Skin of body (tissue), 2 donors: ENCODE measurements around the gene IPMK. TPM values are rescaled to one million over a fixed set of nuclear protein-coding genes. Genes with fewer than 3 reads are reported as not detected.

Source experiments
- DNase-seq: peaks from one replicate; lab custom pipeline; 2025; lab: John Stamatoyannopoulos, UW
- total RNA-seq: library from RNA; depleted of rRNA; stranded (reverse); fragments of >200 nt; gene quantifications from one replicate; pipeline ENCODE4 v1.2.3, GENCODE V29; 2014

Gene IPMK
- total RNA-seq, 1 donor from 2014 or later: 8.3 TPM

DNA sequence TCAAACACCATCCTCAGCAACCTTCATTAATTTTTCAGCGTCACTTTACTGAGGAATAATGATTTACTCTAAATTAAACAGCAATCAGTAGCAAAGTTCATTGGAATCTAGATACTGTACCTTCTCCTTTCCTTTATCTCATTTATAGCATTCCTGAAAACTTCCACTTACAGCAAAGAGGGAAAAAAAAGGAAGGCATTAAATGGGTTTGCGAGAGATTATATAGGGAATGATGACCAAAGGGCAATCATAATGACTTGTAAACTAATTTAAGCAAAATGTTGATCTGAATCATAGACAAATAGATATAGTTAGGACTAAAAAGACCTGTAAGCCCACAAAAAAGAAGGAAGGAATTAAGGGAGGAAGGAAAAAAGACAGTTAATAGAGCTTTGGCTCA is 42.0 kb downstream of the IPMK start:
- no peak for DNase-seq

DNA sequence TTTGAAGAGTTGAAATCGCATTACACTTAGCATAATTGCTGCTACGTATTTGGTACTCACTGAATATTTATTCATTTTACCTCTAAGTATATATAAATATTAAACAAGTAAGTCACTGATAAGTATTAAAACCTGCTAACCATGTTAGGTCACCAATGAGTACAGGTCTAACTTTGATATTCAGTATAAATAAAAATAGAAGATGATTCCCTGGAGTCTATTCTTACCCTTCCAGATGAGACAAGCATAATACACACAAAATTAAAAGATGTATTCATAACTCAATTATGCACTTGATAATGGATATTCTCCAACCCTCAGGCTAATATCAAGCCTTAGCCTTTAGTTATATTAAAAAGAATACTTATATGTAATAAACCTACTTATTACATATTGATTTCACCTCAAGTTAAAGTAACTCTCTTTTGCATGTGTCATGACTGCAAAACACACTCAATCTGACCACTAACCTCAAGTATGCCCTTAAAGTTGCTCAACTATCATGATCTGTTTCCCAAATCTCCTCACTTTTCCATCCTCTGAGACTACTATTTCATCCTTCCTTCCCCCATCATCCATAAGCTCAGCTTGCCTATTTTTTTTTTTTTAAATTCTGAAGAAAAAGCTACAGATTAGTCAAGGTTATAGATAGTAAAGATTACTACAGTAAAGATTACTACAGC is 46.8 kb downstream of the IPMK start:
- DNase-seq: no peak

DNA sequence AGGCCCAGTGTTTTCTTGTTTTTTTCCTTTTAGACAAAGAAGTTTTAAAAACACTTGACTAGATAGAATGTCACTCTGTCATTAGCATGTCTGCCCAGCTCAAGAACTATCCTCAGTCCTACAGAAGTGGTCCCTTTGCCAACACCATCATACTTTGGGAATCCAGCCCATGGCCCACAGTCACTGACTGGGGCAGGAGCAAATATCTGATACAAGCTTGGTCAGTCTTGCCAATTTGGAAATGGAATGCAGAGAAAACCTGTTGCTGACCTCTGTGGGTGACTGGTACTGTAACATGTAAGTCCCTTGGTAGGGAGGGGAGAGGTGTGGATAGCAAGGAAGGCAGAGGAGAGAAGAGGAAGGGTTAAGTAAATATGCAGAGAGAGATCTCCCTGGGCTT is 47.8 kb downstream of the IPMK start:
- DNase-seq: no peak

DNA sequence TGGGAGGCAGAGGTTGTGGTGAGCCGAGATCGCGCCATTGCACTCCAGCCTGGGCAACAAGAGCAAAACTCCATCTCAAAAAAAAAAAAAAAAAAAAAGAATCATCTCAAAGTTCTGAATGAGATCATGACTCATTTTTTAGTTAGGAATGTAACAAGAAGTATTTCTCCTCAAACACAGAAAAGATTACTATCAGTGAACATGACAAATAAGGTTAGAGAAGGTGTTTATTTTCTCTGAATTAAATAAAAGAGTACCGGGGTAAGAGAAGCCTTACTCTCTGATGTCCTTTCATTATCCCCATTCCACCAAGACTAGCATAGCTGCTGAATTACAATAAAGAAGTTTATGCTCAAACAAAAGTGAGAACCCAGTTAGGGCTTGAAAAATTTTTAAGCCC is 50.1 kb downstream of the IPMK start:
- DNase-seq: no peak

DNA sequence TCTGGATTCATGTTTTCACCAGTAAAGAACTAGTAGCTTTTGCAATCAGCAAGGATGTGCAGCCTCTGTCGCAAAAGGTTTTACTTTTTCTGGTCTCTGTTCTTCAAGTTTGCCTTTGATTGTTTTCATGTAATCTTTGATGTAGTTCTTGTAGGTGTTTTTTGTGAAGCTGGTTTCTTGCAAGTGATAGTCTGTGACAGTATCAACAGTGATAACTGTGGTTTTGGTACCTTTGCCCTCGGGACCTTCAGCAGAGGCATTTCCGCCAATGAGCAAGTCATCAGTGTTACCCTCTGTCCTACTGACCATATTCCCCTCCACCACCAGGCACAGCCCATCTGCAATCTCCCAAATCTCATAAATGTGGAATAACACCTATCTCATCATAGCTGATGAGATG is 55.1 kb downstream of the IPMK start:
- no peak for DNase-seq

DNA sequence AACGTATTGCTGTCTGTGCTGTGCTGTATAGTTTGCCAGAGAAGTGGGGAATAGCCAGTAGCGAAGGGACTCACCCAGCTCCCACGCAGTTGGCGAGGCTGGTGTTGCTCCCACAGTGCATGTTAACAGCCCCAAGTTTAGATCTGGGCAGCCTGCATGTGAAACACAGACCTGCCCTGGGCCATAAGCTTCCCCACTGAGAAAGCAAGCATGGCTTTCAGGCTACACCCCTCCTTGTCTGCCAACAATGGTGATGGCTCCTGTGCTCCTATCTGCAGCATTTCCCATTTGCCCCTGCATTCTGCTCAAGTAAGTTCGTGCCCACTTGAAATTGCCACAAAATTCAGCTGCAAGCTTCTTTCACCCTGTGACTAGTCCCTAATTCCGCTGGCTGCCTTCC is 57.5 kb downstream of the IPMK start:
- no peak for DNase-seq

DNA sequence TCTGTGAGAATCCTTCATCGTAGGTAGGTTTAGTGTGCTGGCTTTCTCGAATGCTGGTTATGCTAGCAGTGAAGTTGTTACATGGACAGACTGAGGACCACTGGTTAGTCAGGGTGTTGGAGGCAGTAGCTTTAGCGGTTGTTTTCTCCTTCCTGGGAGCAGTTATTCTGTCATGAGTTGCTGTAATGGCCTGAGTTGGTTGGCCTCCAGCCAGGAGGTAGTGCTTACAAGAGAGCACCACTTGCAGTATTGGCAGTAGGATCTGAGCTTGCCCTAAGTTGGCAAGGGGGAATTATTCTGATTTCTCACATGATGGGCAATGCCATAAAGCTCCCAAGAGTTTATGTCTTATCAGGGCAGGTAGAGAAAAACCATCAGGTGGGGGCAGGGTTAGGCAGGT is 58.0 kb downstream of the IPMK start:
- DNase-seq: no peak

DNA sequence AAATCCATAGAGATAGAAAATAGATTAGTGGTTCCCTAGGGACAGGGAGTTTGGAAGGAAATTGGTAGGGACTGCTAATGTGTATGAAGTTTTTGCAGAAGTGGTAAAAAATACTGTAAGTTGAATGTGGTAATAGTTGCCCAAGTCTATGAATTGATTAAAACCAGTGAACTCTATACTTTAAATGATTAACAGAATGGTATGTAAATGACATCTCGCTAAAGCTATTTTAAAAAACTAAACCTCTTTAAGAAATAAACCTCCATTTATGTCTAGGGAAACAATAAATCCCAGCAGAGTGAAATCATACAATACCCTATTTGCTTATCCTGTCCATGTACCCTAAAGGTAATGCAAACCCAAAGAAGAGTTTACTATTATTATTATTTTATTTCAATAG is 61.4 kb downstream of the IPMK start:
- no peak for DNase-seq

DNA sequence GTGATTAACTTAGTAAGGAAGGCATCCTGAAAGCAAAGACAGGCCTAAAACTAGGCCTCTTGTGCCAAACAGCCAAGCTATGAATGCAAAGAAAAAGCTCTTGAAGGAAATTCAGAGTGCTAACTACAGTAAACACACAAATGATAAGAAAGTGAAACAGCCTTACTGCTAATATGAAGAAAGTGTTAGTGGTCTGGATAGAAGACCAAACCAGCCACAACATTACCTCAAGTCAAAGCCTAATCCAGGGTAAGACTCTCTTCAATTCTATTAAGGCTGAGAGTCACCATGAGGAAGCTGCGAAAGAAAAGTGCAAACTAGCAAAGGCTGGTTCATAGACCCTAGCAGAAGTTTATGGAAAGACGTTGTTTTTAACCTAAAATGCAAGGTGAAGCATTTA is 66.0 kb downstream of the IPMK start:
- DNase-seq: no peak

DNA sequence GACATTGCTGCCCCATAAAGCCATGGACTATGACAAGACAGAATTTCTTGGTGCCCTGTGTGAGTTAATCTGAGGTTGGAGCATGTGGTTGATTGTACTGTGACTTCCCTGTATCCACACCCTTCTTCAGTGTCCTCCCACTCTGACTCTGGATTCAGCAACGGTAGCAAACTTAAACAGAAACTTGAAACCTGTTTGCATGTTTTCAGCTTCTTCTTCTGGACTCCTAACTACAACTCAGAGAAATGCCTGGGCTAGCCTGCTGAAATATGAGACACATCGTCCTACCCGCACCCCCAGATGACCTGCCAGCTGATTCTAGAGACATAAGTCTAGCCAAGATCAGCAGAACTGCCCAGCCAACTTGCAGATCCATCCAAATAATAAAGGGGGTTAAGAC is 78.4 kb downstream of the IPMK start:
- no peak for DNase-seq

DNA sequence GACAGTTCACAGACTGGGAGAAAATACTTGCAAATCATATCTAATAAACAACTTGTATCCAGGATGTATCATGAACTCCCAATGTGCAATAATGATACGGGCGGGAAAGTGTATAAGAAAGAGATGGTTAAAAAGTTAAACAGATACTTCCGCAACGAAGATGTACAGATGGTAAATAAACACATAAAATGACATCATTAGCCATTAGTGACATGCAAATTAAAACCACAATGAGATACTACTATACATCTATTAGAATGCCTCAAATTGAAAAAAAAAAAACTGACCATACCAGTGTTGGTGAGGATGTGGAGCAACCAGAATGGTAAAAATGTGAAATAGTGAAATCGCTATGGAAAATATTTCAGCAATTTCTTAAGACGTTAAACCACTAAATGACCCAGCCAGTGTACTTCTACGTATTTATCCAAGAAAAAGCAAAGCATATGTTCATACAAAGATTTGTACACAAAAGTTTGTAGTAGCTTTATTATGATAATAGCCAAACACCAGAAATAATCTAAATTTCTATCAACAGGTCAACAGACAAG is 83.5 kb downstream of the IPMK start:
- no peak for DNase-seq

DNA sequence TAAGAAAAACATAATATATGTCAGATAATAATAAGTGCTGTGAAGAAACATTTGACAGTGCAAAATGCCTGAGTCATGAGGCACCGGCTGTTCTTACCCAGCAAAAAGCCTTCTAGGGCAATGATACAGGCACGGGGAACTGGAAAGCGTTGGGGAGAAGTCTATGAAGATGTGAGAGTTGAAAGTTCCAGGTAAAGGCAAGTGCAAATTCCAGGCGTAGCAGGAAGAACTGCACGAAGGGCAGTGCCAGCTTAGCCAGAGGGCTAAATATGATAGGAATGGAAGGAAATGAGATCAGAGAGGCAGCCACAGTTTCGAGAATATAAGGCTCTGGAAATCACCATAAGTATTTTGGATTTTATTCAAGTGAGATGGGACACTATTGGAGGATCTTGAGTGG is 87.0 kb downstream of the IPMK start:
- no peak for DNase-seq

DNA sequence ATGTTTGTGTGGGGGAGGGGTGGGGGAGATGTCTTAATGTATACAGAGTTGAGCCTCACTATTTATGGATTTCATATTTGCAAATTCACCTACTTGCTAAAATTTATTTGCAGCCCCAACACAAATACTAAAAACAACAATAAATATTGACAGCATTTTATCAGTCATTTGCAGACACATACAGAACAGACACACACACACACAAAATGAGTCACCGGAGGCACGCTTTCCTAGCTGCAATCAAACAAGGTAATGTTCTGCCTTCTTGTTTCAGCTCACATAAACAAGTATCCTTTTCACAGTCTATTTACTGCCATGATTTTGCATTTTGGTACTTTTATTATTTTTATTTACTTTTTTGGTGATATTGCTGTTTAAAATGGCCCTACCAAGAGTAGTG is 88.5 kb downstream of the IPMK start:
- DNase-seq: no peak

DNA sequence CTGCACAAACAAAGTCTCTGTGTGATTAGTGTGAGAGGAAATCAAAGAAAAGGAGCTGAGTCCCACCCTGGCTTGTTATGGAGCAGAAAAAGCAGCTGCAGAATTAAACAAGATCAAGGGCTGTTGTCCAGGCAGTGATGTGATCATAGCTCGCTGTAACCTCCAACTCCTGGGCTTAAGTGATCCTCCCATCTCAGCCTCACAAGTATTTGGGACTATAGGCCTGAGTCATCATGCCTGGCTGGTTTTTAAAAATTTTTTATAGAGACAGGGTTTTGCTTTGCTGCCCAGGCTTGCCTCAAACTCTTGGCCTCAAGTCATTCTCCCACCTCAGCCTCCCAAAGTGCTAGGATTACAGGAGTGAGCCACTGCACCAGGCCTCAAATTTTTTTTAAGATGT is 88.9 kb downstream of the IPMK start:
- no peak for DNase-seq

DNA sequence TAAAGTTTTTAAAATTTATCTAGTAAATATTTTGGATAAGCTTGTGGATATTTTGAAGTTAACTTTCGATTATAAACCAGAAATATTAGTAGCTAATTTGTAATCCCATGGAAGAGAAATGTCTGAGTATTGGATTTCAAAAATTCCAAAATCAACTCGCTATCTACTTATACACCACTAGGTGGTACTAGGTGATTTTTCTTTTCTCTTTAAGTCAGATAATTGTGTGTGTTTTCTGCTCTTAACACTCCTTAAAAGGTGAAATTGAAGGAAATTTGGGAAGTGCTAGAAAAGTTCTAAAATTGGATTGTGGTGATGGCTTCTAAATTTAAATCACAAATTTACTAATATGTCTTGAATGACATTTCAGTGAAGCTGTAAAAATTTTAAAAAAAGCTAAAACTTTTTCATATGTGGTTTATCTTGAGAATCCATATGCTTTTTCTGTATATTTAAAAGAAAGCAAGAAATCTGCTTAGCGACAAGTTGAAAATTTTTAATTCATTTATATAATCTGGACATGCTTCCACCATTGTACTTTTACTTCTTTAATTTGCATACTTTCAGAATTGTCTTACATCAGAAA is 90.2 kb downstream of the IPMK start:
- peak; percentile 5 for DNase-seq

DNA sequence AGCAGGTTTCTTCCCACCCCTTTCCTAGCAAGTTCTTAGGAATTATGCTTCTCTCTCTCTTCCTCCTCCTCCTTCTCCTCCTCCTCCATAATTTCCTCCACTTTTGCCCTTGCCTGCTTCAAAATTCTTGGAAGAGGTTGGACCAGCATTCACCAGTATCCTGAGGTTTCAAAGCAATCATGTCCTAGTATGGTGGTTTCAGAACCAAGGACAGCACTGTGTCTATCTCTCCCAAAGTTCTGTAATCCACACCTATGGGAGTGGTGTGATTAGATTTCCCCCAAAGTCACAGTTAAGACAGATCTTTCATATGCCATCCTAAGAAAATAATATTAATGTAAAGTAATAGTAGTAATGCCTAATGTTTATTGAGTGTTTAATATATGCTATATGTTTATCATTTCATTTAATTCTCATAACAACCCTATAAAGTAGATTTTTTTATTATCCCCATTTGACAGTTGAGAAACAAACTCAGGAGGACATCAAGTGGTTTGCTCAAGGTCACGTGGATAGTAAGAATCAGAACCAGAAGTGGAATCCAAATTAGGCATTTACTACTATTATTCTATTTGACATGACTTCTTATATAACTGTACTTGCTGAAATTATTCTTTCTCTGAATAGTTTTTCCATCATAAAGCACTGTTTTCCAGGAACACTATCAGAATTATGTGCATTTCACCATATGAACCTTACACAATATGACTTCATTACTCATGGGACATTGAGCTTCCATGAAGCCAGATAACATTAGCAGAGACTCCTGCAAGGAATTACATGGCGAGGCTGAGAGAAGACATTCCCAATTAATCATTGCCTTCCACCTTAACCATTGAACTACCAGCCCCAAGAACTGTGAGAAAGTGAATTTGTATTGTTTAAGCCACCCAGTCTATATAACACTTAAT is 91.4 kb downstream of the IPMK start:
- DNase-seq: peak; percentile 5

DNA sequence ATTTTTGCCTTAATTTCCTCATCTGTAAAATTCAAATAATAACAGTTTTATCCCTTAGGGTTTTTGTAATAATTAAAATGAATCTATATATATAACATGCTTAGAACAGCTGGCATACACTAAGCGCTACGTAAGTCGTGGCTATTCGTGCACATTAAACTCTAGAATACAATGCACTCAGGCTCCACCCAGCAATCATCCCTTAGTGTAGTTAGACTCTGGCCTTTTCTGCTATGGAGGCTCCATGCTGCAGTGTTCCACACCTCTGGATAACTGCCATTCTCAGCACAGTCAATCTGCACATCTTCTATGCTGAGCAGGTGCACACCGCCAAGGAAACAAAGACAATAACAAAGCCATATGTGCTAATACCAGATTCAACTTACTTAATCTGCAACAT is 92.9 kb downstream of the IPMK start:
- DNase-seq: no peak

DNA sequence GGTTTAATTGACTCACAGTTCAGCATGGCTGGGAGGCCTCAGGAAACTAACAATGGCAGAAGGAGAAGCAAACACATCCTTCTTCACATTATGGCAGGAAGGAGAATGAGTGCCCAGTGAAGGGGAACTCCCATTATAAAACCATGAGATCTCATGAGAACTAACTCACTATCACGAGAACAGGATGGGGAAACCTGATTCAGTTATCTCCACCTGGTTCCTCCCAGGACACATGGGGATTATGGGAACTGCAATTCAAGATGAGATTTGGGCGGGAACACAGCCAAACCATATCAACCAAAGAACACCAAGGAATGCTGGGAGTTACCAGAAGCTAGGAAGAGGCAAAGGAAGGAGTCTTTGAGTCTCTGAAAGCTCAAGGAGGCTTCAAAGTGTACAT is 94.3 kb downstream of the IPMK start:
- DNase-seq: no peak

DNA sequence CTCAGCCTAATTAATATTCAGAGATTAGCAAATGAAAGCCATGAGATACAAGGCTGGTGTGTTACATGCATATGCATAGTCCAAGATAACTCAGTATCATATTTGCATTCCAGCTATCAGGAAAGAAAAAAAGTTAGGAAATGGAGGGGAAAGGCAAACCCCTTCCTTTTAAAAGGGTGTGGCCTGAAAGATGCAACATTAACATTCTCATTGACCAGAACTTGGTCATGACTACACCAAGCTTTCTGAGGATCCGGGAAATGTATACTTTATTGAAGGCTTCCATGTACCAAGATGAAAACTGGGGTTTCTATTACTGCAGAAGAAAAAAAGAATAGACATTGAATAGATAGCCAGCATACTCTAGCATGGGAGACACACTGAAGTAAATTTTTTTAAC is 96.5 kb downstream of the IPMK start:
- no peak for DNase-seq

DNA sequence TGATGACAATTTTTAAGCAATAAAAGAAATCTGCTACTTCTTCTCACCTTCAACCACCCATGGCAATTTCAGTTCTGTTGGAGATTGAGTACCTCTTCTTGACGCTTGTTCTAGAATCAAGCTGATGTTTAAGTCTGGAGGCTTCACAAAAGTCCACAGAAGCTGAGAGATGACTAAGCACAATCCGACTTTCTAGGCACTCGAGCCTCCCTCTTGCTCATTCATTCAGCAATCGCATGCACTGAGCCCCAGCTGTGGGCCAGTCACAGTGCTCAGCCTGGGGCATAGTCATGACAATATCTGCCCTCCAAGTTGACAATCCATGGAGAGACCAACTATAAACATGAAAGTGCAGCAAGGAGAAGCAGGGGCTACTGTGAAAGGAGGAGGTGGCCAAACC is 103.2 kb downstream of the IPMK start:
- no peak for DNase-seq

DNA sequence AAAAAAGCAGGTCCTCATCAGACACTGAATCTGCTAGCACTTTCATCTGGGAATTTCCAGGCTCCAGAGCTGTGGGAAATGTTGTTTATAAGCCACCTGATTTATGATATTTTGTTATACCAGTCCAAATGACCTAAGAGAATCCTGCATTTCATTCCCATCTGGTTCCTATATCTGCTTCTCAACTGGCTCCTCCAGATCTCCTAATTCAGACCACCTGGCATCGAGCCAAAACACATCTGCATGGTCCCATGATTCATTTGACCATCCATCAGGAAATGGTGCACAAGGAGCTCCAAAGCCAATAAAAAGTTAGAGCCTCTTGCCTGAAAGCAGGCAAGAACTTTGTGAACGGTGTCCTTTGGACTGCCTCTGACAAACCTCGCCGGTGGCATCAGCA is 108.9 kb downstream of the IPMK start:
- DNase-seq: no peak

DNA sequence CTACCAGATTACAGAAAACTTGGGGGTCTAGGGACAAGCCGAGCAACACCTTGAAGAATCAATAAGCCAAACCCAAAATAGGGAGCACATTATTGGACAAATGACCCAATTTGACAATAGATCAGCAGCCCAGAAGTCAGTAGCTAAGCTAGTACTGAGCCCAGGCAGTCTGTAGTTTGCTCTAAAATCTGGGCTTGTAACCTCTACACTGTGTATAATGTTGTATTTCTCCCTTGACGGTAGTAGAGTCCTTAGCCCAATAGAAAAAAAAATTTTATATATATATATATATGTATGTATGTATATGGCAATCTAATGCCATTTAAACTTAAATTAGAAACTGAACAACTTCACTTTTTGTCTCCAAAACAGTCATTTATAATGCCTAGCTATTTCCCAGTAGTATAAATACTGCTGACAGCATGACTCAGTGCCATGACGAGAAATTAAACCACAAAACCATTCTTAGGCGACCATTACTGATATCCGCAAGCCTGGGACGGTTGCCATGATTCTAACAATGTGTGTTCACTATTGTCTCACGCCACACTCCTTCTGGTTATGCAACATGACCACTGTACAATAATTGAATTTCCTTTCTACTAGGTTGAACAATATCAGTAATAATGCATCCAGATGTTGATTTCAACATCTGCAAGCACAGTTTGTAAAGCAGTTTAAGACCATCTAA is 110.5 kb downstream of the IPMK start:
- DNase-seq: peak; percentile 36
